Activated T-cell treated with anti-CD3 and anti-CD28 coated beads for 48 hours (primary cell): ENCODE measurements around the gene AACS.
"Not testable (repeated sequence)": the region's sequence is repeated elsewhere in the genome, so short reads cannot be mapped to it uniquely, and the experiment has no call there.

Source experiments
- DNase-seq: peaks from one replicate; pipeline ENCODE4 v3.0.0-alpha.2; 2020; ENCODE audit warnings: low read depth

The AACS gene

DNA sequence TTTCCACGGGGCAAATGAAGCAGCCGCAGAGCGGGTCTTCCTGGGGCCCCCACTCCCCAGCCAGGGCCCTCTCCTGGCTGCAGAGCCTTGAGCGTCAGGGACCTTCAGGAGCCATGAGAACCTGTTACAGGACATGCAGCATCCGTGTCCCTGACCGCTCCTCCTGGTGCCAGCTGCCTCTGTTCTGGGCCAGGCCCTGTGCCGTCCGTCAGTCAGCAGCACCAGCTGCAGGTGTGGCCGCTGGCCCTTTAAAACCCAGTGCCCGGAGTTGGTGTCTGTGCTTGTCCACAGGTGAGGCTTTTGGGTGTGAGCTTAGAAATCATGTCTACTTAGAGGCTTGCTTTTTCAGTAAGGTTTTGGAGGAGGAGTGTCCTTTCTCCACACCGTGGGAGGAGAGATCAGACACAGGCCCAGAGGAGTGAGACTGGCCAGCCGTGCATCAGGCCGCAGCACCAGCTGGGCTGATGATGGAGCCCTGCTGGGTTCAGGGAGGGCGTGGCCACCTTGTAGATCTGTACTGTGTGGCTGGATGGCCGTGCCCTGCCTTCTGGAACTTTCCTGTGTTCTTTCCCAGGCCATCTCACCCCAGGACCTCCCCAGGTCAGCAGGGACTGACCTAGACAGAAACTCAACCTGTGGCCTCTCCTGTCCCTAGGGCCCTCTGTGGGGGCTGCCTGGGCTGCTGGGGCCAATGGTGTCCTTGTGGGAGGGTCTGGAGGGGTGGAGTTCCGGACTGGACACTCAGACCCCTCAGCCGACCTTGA is 27.1 kb downstream of the AACS start:
- DNase-seq, result no peak

DNA sequence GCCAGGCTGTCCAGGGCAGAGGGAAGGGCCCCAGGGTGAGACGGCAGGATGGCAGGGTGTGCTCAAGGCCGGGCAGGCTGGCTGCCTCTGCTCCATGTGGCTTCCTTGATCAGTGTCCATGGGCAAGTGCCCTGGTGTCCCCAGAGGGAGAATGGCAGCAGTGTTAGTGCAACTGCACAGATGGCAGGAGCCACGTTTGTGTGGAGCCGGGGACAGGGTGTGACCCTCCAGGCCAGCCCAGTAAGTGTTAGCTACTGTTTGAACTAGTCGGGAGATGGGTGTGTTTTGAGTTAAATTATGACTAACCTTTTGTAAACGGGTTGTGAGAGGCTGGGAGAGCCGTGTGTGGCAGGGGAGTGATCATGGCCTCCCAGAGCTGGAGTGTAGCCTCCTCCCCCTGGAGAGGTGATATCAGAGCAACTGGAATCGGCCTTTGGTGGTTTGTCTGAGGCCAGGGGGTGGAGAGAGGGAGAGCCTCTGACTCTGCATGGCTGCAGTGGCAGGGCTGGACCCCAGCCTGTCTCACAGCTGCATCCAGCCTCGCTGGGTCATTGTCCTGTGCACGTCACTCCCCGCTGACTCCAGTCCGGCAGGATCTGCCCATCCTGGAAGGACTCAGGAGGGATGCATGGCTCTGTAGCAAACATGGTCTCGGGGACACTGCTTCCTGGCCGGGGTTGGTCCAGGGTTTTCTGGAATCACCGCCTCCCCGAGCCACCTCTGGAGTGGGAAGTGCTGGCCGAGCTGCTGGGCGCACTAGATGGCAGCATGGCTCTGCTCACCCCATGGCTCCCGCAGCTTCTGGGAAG is 27.8 kb downstream of the AACS start:
- DNase-seq, result no peak

DNA sequence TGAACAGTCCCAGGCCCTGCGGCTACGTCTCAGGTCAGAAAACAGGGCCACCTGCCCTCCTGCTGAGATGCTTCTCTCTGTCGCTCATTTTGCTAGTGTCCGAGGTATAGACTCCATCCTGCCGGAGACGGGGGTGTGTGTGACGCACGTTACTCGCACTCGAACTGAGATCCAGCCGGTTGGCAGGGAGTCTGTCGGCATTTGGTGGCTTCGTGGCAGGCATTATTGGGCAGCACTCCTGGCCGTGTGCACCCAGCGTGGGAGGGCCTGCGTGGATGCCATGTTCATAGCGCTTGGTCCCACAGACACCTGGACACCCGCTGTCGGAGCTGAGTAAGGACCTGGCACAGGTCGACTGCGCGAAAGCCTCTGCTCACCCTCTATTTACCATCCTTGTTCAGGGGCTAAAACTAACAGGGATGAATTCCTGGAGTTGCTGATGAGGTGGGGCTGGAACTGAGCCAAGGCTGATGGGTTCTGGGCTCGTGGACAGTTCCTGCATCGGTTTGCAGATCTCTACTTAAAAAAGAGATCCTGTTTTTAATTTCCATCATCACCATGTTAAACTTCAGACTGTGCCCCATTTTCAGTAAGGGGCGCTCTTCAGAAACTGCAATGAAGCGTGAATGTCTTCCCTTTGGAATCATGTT is 28.6 kb downstream of the AACS start:
- DNase-seq, result no peak

DNA sequence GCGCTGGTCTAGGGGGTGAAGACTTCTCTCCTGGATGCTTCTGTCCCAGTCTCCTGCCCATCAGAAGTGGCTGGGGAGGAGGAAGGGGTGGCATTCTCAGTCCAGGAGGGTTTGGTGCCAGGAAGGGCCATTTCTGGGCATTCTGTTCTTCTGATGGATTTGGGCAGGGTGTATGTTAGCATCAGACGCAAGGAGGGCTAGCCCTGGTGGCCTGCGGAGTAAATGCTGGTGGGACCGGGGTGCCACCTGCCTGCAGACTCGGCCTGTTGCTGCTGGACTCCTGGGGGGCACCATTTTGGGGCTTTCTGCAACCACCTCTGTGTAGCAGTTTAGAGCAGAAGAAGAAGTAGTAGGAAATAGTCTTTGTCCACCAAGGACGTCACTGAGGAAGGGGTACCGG is 31.7 kb downstream of the AACS start:
- DNase-seq, result no peak

DNA sequence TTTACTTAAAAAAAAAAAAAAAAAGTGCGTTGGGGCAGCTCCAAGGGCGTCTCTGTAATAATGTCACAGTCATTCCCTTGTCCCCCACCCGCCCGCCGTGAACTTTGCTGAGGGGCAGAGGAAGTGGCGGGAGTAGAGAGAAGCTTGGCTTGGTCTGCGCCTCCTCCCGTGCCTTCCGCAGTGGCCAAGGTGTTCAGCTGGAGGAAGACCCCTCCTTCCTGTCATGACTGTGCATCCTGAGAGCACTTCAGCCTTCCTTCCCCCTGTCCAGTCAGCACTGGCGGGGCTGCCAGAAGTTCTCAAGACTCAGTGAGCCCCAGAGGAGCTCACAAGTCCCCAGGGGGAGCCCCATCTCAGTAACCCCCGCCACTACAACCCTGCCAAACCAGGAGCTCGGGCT is 32.2 kb downstream of the AACS start:
- DNase-seq, result no peak

DNA sequence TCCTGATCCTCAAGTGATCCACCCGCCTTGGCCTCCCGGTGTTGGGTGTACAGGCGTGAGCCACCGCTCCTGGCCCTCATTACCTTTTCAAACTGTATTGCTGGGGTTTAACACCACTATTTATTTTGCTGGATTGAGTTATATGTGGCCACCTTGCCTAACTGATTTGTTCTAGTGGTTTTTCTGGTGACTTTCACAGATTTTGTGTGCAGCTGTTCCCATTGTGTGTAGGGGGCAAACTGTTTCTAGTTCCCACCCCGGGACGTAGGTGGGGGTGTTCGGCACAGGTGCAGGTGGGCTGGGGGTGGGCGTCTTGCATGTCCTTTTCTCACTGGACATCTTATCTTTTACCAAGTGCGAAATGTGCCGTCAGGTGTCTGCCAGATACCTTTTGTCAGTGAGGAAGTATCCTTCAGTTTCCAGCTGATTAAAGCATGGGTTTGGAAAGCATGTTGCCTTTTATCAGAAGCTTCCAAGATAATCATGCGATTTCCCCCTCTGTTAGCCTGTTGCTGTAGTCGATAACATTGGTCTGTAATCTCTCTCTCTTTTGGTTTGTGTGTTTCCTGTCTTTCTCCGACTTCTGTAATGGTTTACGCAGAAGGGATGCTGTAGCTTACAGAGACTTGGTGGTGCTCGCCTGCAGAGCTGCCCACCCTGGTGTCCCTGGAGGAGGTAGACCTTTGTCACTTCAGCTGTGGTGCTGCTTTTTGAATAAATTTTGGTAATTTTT is 33.6 kb downstream of the AACS start:
- DNase-seq, result no peak

DNA sequence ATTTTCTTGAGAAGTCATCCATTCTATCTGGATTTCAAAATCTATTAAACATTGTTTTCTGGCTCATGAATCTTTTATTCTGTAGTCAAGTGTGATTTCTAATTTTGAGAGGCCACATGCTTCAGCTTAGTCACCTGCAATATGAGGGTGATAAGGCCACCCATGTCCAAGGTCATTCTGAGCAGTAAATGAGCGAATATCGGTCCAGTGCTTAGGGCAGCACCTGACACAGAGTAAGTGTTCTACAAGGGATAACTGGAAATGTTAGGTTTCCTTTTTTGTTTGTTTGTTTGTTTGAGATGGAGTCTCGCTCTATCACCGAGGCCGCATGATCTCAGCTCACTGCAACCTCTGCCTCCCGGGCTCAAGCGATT is 34.2 kb downstream of the AACS start:
- DNase-seq, result no peak

DNA sequence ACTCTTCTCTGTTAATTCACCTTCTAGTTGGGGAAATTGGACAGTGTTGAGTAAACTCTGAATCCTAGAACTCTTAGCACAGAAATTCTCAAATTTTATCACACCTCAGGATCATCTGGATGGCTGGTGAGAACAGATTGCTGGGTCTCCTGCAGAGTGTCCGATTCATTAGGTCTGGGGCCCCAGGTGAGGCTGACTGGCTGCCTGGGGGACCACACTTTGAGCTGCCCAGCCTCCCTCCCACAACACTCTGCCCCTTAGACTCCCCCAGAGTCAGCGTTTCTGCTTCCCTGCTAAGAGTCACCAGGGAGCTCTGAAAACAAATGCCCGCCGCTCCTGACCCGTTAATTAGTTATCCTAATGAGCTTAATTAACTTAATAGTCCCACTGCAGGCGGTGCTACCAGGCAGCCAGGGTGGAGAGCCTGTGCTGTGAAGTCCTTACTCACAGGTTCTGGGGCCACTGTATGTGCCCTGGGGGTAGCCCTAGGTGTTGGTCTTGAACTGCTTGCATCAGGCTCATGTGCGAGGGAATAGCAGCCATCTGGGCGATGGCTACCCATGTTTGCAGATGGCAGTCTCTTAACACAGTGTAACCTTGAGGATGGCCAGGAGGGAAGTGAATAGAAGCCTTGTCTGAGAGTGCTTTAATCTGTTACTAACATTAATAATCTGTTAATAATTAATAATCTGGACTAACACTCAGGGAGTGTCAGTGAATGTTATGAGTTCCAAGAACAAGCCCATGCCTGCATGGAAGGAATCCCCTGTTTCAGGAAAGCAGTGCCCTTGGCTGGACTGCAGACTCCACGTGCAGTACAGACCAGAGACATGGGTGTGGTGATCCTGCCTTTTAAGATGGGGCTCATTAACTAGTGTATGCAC is 35.6 kb downstream of the AACS start:
- no peak for DNase-seq

DNA sequence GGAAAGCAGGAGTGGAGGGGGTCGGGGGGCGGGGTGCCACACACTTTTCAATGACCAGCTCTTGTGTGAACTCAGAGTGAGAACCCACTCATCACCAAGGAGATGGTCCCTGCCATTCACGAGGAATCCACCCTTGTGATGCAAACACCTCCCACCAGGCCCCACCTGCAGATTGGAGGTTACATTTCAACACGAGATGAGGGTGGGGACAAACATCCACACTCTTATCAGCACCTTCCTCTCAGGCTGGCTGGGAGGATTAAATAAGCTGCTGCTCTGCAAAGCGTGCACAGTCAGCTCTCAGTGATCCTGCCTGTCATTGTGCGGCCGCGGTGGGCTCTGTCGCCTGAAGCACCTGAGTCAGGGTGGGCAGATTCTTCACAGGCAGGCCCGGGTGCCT is 39.7 kb downstream of the AACS start:
- DNase-seq, result no peak

DNA sequence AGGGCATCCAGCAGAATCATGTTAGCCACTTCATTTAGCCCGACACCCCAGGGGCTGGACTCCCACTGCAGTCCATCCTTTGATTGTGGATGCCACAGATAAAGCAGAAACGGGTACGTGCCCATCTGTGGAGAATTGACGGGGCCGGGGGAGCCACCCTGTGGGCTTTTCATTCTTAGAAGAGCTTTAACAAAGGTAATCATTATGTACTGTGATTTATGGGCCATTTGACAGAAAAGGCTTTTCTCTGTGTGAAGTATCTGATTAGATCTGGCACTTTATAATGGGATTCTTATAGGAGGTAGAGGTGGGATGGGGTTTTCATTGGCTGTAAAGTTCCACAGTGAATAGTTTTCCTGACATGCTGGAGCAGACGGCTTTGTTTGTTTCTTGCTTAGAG is 40.4 kb downstream of the AACS start:
- no peak for DNase-seq

DNA sequence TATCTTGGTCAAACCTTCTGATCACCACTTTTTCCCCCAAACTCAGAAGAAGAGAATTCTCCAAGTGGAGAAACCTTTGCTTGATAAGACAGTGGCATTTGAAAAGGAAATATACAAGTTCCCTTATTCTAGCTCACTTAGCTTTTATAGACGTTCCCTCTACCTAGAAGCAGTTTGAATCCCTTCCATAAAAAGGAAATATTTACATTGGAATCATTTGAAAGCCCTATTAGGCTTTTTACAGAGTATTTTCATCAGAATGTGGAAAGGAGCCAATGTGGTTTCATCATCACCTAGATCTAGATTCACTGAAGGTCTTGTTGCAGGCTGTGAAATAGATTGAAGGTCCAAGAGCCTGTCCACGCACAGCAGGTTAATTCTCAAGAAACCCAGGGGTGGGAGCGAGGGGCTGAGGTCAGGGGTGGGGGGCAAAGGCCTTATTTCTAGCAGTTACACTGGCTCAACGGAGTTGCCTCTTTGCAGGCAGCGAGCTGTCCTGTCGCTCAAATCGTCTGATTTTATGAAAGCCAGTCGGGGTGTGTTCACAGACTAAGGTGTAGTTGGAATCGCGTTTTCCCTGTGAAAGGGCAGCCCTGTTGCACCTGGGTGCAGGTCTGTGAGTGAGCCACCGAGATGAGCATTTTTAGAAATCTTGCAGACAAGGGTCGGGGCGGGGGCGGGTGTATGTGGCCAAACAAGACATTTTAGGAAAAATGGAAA is 45.6 kb downstream of the AACS start:
- no peak for DNase-seq

DNA sequence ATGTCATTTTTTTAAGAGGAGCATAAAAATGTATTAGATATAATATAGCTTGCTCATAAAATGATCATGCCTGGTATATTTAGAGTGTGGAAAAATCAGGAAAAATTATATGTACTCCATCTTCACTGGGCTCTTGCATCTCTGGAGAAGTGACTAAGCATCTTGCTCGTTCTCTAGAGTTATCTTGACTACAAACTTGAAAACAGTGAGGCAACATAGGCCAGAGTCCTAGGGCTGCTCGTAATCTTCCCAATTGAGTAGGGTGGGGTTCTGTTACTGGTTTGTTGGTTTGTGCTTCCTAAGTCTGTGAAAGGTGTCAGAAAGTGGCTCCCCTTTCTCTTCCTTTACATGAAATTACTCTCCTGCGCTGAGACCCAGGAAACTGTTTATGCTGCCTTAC is 46.2 kb downstream of the AACS start:
- DNase-seq, result no peak

DNA sequence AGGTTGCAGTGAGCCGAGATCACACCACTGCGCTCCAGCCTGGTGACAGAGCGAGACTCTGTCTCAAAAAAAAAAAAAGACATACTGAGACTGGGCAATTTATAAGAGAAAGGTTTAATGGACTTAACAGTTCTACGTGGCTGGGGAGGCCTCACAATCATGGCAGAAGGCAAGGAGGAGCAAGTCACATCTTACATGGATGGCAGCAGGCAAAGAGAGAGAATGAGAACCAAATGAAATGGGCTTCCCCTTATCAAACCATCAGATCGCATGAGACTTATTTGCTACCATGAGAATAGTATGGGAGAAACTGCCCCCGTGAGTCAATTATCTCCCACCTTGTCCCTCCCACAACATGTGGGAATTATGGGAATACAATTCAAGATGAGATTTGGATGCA is 47.4 kb downstream of the AACS start:
- not testable (repeated sequence) for DNase-seq

DNA sequence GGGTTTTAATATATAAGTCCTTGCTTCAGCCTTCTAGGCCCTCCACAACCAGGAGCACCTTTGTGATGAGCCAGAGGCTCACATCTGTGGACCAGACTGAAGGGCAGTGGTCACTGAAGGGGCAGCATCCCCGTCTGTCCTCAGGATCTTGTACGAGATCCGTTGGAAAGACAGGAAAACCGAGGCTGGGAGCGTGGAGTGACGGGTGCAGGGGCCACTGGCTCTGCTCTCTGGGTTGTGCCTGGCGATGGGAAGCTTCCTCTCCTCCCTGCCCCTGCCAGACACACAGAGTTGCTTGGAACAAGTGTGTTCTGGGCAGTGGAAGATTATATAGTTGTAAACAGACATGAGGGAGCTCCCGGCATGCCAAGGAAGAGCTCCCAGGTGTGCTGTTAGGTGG is 48.0 kb downstream of the AACS start:
- DNase-seq, result no peak

DNA sequence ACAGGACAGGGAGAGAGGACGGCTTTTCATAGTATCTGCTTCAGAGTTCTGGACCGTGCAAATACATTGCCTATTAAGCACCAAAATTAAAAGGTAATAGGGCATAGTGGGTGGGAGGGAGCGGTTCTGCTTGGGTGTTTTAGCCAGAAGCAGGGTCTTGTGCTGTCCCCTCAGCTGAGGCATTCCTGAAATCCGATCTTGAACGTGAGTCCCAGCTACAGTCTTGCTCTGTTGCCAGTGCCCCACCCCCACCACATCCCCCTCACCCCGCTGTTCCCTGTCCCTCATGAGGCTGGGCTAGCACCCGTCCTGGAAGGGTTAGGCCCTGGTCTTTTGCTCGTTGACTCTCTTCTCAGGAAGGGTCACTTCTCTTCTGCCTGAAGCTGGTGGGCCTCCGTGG is 48.6 kb downstream of the AACS start:
- DNase-seq, result no peak

DNA sequence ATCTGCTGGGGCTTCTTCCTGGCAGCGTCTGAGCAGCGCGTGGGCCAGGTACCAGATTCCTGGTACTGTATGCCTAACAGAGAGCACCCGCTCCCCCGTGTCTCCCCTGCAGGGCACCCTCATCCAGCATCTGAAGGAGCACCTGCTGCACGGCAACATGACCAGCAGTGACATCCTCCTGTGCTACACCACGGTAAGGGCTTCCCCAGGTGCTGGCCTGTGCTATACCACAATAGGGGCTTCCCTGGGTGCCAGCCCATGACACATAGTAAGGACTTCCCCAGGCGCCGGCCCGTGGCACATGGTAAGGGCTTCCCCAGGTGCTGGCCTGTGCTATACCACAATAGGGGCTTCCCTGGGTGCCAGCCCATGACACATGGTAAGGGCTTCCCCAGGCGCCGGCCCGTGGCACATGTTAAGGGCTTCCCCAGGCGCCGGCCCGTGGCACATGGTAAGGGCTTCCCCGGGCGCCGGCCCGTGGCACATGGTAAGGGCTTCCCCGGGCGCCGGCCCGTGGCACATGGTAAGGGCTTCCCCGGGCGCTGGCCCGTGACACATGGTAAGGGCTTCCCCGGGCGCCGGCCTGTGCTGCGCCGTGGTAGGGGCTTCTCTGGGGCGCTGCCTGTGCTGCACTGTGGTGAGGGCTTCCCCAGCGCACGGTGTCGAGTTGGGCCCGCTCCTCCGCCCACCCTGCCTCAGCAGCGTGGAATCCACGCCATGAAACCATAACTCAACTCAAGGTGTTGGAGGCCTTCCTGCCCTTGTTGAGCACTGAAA is 49.3 kb downstream of the AACS start:
- peak; percentile 1 for DNase-seq

DNA sequence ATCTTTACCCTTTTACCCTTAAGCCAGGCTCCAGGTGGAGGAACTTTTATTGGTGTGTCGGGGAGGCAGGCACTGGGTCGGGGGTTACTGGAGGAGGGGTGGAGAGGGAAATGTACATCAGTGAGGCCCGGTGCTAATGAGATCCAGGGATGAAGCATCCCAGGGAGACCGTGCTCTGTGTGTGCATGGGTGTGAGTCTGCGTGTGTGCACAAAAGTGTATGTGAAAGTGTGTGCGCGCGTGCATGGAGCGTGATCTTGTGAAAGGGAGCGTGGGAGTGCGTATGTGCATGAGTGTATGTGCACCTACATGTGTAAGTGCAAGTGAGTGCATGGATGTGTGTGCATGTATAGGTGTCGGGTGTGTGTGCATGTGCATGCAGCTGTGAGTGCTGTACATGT is 55.3 kb downstream of the AACS start:
- no peak for DNase-seq

DNA sequence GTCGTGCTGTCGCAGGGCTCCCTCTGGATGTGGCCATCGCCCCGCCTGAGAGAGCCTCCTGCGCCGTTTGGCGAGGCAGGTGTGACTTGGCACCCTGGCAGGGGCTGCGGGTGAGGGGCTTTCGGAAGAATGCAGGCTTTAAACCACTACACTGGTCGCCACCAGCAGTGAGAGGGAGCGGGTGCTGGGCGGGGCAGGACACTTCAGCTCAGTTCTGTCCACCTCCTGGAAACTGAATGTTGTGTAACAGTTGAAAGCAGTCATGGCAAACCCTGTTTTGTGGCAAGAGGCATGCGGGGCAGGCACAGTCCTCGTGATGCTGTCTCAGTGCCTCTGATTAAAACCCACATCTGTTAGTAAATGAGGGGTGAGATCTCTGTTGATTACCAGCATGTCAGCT is 55.9 kb downstream of the AACS start:
- no peak for DNase-seq

DNA sequence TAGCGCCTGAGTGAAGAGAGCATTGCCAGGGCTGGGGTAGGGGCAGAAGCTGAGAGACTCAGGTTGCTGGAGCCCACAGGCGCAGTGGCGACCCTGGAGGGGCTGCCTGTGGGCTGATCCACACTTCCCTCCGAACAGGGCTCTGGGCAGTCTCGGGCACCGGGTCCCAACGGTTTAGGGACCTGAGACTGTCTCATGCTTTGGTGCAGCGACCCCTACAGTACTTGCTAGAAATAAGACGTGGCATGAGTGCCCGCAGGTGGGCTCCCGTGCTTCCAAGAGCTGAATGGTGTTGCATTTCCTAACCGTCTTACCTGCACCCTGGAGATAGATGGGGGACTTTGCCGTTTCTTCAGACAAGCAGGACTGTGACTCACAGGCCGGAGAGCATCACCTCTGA is 57.4 kb downstream of the AACS start:
- no peak for DNase-seq

DNA sequence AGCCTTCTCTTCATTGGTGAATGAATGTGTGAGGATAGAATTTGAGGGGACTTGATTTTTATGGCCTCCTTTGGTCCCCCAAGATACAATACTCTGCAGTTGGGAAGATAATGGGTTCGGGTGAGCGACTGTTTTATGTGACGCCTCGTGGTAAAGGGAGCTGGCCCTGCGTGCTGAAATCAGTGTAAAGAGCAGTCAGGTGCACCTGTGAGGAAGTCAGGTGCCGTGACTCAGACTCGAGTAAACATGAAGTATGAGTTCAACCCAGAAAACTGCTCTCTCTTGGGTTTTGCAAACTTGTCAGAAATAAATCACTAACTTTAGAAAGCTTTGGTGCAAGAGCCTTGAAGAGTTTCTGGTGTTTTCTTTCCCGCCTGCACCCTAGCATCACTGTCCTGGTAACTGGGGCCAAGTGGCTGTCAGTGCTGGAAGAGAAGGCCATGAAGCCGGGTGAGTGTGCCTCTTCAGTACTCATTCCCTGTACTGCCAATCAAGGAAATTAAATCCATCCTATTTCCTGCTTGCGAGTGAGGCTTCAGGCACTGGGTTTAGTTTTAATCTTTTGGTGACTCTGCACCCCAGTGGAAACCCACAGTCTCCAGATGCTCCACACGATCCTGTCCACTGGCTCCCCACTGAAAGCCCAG is 59.2 kb downstream of the AACS start:
- DNase-seq, result no peak
